H9 (cell line): Measurements from ENCODE around the gene KDM4C. TPM values are rescaled to one million over a fixed set of nuclear protein-coding genes. Genes with fewer than 3 reads are reported as not detected.

Experiments
- DNase-seq: peaks from one replicate; pipeline ENCODE4 v3.0.0-alpha.2; 2017
- H2AFZ ChIP-seq: one replicate; pipeline ENCODE4 v1.6.1; 2013; ENCODE audit warnings: mild to moderate bottlenecking, low read length, control low read depth, moderate library complexity
- H2AK5ac ChIP-seq: 2 replicates; pipeline ENCODE4 v1.6.1; 2013; ENCODE audit warnings: low read length, control low read depth, mixed read lengths; ENCODE audit not compliant: insufficient read length
- H2BK120ac ChIP-seq: one replicate; pipeline ENCODE4 v1.6.1; 2013; ENCODE audit warnings: low read depth, mild to moderate bottlenecking, low read length, control low read depth, inconsistent platforms; ENCODE audit not compliant: poor library complexity, severe bottlenecking
- H2BK12ac ChIP-seq: 2 replicates; pipeline ENCODE4 v1.6.1; 2013; ENCODE audit warnings: low read length, control low read depth, mixed read lengths, low read depth; ENCODE audit not compliant: insufficient read length
- H2BK15ac ChIP-seq: 2 replicates; pipeline ENCODE4 v1.6.1; 2013; ENCODE audit warnings: low read depth, low read length, control low read depth
- H2BK20ac ChIP-seq: one replicate; pipeline ENCODE4 v1.6.1; 2013; ENCODE audit warnings: low read depth, mild to moderate bottlenecking, low read length, control low read depth, inconsistent platforms; ENCODE audit not compliant: poor library complexity, severe bottlenecking
- H2BK5ac ChIP-seq: 2 replicates; pipeline ENCODE4 v1.6.1; 2013; ENCODE audit warnings: low read length, control low read depth, mixed read lengths; ENCODE audit not compliant: insufficient read length
- H3K14ac ChIP-seq: 2 replicates; pipeline ENCODE4 v1.6.1; 2013; ENCODE audit warnings: low read length, control low read depth; ENCODE audit not compliant: insufficient read depth
- H3K18ac ChIP-seq: 2 replicates; pipeline ENCODE4 v1.6.1; 2013; ENCODE audit warnings: low read depth, mild to moderate bottlenecking, mixed read lengths, low read length, control low read depth; ENCODE audit not compliant: insufficient read length
- H3K23ac ChIP-seq: 2 replicates; pipeline ENCODE4 v1.6.1; 2013; ENCODE audit warnings: low read length, control low read depth, mixed read lengths, low read depth; ENCODE audit not compliant: insufficient read length
- H3K23me2 ChIP-seq: 2 replicates; pipeline ENCODE4 v1.6.1; 2013; ENCODE audit warnings: low read depth, mild to moderate bottlenecking, mixed read lengths, low read length, control low read depth; ENCODE audit not compliant: insufficient read length, poor library complexity, severe bottlenecking
- H3K27ac ChIP-seq: 2 replicates; pipeline ENCODE4 v1.5.1; 2013; ENCODE audit warnings: low read length, control low read depth, mixed read lengths, low read depth; ENCODE audit not compliant: insufficient read length
- H3K27me3 ChIP-seq: 2 replicates; pipeline ENCODE4 v1.6.1; 2013; ENCODE audit warnings: low read length, control low read depth, inconsistent platforms; ENCODE audit not compliant: insufficient read depth
- H3K4ac ChIP-seq: 2 replicates; pipeline ENCODE4 v1.6.1; 2013; ENCODE audit warnings: low read depth, mild to moderate bottlenecking, control low read depth, inconsistent platforms, low read length, moderate library complexity
- H3K4me1 ChIP-seq: 2 replicates; pipeline ENCODE4 v1.6.1; 2013; ENCODE audit warnings: low read length, control low read depth, inconsistent platforms; ENCODE audit not compliant: insufficient read depth
- H3K4me2 ChIP-seq: 2 replicates; pipeline ENCODE4 v1.6.1; 2013; ENCODE audit warnings: low read length, control low read depth, mixed read lengths; ENCODE audit not compliant: insufficient read length, insufficient read depth
- H3K56ac ChIP-seq: 2 replicates; pipeline ENCODE4 v1.6.1; 2013; ENCODE audit warnings: low read depth, mild to moderate bottlenecking, mixed read lengths, low read length, control low read depth; ENCODE audit not compliant: insufficient read length
- H3K79me1 ChIP-seq: 2 replicates; pipeline ENCODE4 v1.6.1; 2013; ENCODE audit warnings: low read depth, mild to moderate bottlenecking, moderate library complexity, low read length, control low read depth, inconsistent platforms; ENCODE audit not compliant: insufficient read depth, poor library complexity, severe bottlenecking
- H3K79me2 ChIP-seq: 2 replicates; pipeline ENCODE4 v1.6.1; 2013; ENCODE audit warnings: low read length, control low read depth, inconsistent platforms; ENCODE audit not compliant: insufficient read depth
- H3K9ac ChIP-seq: 2 replicates; pipeline ENCODE4 v1.6.1; 2013; ENCODE audit warnings: low read length, control low read depth, mixed read lengths; ENCODE audit not compliant: insufficient read length; ENCODE audit errors: extremely low read depth
- H3K9me3 ChIP-seq: one replicate; pipeline ENCODE4 v1.6.1; 2013; ENCODE audit warnings: low read depth, low read length, inconsistent platforms; ENCODE audit not compliant: control insufficient read depth
- H3T11ph ChIP-seq: one replicate; pipeline ENCODE4 v1.6.1; 2013; ENCODE audit warnings: mild to moderate bottlenecking, low read length, control low read depth, inconsistent platforms
- H4K20me1 ChIP-seq: one replicate; pipeline ENCODE4 v1.6.1; 2013; ENCODE audit not compliant: control insufficient read depth, insufficient read length, insufficient read depth
- H4K5ac ChIP-seq: 2 replicates; pipeline ENCODE4 v1.6.1; 2013; ENCODE audit warnings: low read depth, mild to moderate bottlenecking, mixed read lengths, low read length, control low read depth; ENCODE audit not compliant: insufficient read length
- H4K8ac ChIP-seq: replicated peaks from 2 replicates; pipeline ENCODE4 v1.6.1; 2013; ENCODE audit warnings: low read length, control low read depth, mixed read lengths, low read depth; ENCODE audit not compliant: insufficient read length
- H4K91ac ChIP-seq: 2 replicates; pipeline ENCODE4 v1.6.1; 2013; ENCODE audit warnings: low read depth, mild to moderate bottlenecking, moderate library complexity, mixed read lengths, low read length, control low read depth; ENCODE audit not compliant: insufficient read length
- H3K27ac Mint-ChIP-seq, 3 experiments: 2 replicates in 2 of 3; 3 replicates in 1 of 3; pipeline ENCODE4 v1.8.0; 2020 to 2021; ENCODE audit warnings: mixed read lengths in 3 of 3, mild to moderate bottlenecking in 1 of 3, moderate library complexity in 1 of 3
- H3K27me3 Mint-ChIP-seq: 2 replicates; pipeline ENCODE4 v1.8.0; 2021; ENCODE audit warnings: low read depth, mild to moderate bottlenecking, moderate library complexity, mixed read lengths
- H3K36me3 Mint-ChIP-seq, 3 experiments: 2 replicates in 2 of 3; 3 replicates in 1 of 3; pipeline ENCODE4 v1.8.0; 2020 to 2021; ENCODE audit warnings: low read depth in 3 of 3, mixed read lengths in 3 of 3; ENCODE audit not compliant: insufficient read depth in 1 of 3
- H3K4me1 Mint-ChIP-seq, 2 experiments: 2 replicates each; pipeline ENCODE4 v1.8.0; 2020; ENCODE audit warnings: mixed read lengths in 2 of 2
- H3K4me3 Mint-ChIP-seq, 2 experiments: 2 replicates in 1 of 2; 3 replicates in 1 of 2; pipeline ENCODE4 v1.8.0; 2020 to 2021; ENCODE audit warnings: mild to moderate bottlenecking in 2 of 2, mixed read lengths in 2 of 2, moderate library complexity in 1 of 2
- H3K9me3 Mint-ChIP-seq, 2 experiments: 2 replicates in 1 of 2; 3 replicates in 1 of 2; pipeline ENCODE4 v1.8.0; 2020; ENCODE audit warnings: mild to moderate bottlenecking in 2 of 2, mixed read lengths in 2 of 2, moderate library complexity in 1 of 2
- WGBS: extraction: QIAGEN DNeasy Blood & Tissue Kit; methylation state at CpG from one replicate; pipeline ENCODE4 v1.1.7; 2013; ENCODE audit warnings: missing lambda C conversion rate, low lambda C conversion rate, mixed read lengths; ENCODE audit not compliant: insufficient read length; ENCODE audit errors: extremely low coverage; 5-methylcytosine and 5-hydroxymethylcytosine counted together
- total RNA-seq: library from RNA; stranded (reverse); gene quantifications from 2 replicates; pipeline ENCODE4 v1.2.1, GENCODE V29; 2021
- TF ChIP-seq, protein P1 (sequence below): fragments of 200-600 bp; sonication (generic); conservative IDR thresholded peaks from 3 replicates; pipeline ENCODE4 v1.8.0; 2021; ENCODE audit warnings: antibody characterized with exemption, mild to moderate bottlenecking

Gene KDM4C
- total RNA-seq, 1 experiment from 2014 or later, result 24.0 TPM

DNA sequence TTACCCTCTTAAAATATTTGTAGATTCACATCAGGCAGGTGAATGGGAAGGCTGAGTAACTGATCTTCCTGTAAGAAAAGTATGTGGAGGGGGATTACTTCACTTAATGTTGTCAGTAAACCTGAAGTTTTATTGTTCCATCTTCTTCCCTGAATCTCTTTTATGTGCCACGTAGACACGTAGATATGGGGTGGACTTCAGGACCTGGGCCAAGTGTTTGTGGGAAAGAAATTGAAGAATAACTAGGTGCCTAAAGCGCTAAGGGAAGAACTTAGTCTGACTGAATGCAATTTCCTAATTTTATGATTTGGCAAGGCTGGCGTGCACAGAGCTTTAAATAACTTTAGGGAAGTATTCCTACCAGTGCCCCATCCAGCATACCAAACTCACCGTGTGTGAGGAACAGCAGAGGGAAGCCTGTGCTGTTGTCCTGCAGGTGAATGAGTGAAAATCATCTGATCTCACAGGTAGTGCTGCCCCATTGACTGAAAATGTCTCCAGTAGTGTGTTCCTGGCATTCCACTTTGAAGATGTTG lies 323.4 kb downstream of the KDM4C start:
- no peaks in the 10 kb centered on the region for H3K9me3 ChIP-seq
- H3K79me2 ChIP-seq, result no peaks in the 10 kb centered on the region
- H3K27ac ChIP-seq, result no peak overlapping the region
- no peak overlapping the region for H4K5ac ChIP-seq
- no peak overlapping the region for H3K9ac ChIP-seq
- no peak overlapping the region for H2BK120ac ChIP-seq
- no peaks in the 10 kb centered on the region for H4K20me1 ChIP-seq
- H3K79me1 ChIP-seq, result no peaks in the 10 kb centered on the region
- H3K4me1 ChIP-seq, result no peaks in the 10 kb centered on the region
- H2BK15ac ChIP-seq, result no peak overlapping the region
- no peak overlapping the region for H3T11ph ChIP-seq
- no peak overlapping the region for H3K4ac ChIP-seq
- Mint-ChIP-seq H3K4me1 (peaks cover 0 to 5% of the 10 kb centered on the region in 2 experiments; a peak in 1 of 4 replicates), H3K27me3 (no peaks in the 10 kb centered on the region; the same call in 1 of the 2 replicates), H3K9me3 (no peaks in the 10 kb centered on the region), H3K4me3 (no peak overlapping the region), H3K36me3 (no peaks in the 10 kb centered on the region; a peak in 1 of 7 replicates), H3K27ac (no peak overlapping the region)
- H2BK5ac ChIP-seq, result no peak overlapping the region
- DNase-seq, result no peak
- H2AFZ ChIP-seq, result no peak overlapping the region
- no peak overlapping the region for H3K18ac ChIP-seq
- no peak overlapping the region for H2AK5ac ChIP-seq
- no peaks in the 10 kb centered on the region for H3K23me2 ChIP-seq
- no peak overlapping the region for H3K4me2 ChIP-seq
- no peak overlapping the region for H2BK12ac ChIP-seq
- no peak overlapping the region for H3K14ac ChIP-seq
- no peak overlapping the region for H4K91ac ChIP-seq
- no peak overlapping the region for H3K56ac ChIP-seq
- no peaks in the 10 kb centered on the region for H3K27me3 ChIP-seq
- H2BK20ac ChIP-seq, result no peak overlapping the region
- TF ChIP-seq, protein P1, sequence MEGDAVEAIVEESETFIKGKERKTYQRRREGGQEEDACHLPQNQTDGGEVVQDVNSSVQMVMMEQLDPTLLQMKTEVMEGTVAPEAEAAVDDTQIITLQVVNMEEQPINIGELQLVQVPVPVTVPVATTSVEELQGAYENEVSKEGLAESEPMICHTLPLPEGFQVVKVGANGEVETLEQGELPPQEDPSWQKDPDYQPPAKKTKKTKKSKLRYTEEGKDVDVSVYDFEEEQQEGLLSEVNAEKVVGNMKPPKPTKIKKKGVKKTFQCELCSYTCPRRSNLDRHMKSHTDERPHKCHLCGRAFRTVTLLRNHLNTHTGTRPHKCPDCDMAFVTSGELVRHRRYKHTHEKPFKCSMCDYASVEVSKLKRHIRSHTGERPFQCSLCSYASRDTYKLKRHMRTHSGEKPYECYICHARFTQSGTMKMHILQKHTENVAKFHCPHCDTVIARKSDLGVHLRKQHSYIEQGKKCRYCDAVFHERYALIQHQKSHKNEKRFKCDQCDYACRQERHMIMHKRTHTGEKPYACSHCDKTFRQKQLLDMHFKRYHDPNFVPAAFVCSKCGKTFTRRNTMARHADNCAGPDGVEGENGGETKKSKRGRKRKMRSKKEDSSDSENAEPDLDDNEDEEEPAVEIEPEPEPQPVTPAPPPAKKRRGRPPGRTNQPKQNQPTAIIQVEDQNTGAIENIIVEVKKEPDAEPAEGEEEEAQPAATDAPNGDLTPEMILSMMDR, result no peak
- H3K23ac ChIP-seq, result no peak overlapping the region
- no CpG with 5 or more reads among the region's 5 CpGs for WGBS
- H4K8ac ChIP-seq, result no peak overlapping the region
